ENCODE results near the gene APPBP2.
"Not testable (repeated sequence)": the region's sequence is repeated elsewhere in the genome, so short reads cannot be mapped to it uniquely, and the experiment has no call there.

Gene APPBP2

GRCh38 chr17:60559995-60560859 lies 34.2 kb upstream of the APPBP2 start:
- TF ChIP-seq, protein P1, sequence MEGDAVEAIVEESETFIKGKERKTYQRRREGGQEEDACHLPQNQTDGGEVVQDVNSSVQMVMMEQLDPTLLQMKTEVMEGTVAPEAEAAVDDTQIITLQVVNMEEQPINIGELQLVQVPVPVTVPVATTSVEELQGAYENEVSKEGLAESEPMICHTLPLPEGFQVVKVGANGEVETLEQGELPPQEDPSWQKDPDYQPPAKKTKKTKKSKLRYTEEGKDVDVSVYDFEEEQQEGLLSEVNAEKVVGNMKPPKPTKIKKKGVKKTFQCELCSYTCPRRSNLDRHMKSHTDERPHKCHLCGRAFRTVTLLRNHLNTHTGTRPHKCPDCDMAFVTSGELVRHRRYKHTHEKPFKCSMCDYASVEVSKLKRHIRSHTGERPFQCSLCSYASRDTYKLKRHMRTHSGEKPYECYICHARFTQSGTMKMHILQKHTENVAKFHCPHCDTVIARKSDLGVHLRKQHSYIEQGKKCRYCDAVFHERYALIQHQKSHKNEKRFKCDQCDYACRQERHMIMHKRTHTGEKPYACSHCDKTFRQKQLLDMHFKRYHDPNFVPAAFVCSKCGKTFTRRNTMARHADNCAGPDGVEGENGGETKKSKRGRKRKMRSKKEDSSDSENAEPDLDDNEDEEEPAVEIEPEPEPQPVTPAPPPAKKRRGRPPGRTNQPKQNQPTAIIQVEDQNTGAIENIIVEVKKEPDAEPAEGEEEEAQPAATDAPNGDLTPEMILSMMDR (IDR thresholded peaks at IDR 0.05; ENCODE audit: low read depth, low read length): no peak
- DNase-seq (ENCODE audit: extremely low read depth, low read depth): no peak

- TF ChIP-seq, protein P1 (IDR thresholded peaks at IDR 0.05; ENCODE audit: low read depth, low read length): no peak
Observed at GRCh38 chr17:60559659-60559994, 33.6 kb upstream of the APPBP2 start.

GRCh38 chr17:60557805-60558204 lies 31.8 kb upstream of the APPBP2 start:
- TF ChIP-seq, protein P1 (IDR thresholded peaks at IDR 0.05; ENCODE audit: low read depth, low read length): no peak
- no peak for DNase-seq (ENCODE audit: extremely low read depth, low read depth)

More at GRCh38 chr17:60559659-60559994, 33.6 kb upstream of the APPBP2 start:
- no peak for DNase-seq (ENCODE audit: extremely low read depth, low read depth)

- no peak for DNase-seq (ENCODE audit: extremely low read depth, low read depth)
- TF ChIP-seq, protein P1 (IDR thresholded peaks at IDR 0.05; ENCODE audit: low read depth, low read length): no peak
Observed at GRCh38 chr17:60555786-60556185, 29.7 kb upstream of the APPBP2 start.

- DNase-seq (ENCODE audit: extremely low read depth, low read depth): peak; percentile 97
- TF ChIP-seq, protein P1 (IDR thresholded peaks at IDR 0.05; ENCODE audit: low read depth, low read length): no peak
Observed at GRCh38 chr17:60554377-60554788, 28.3 kb upstream of the APPBP2 start.

DNA sequence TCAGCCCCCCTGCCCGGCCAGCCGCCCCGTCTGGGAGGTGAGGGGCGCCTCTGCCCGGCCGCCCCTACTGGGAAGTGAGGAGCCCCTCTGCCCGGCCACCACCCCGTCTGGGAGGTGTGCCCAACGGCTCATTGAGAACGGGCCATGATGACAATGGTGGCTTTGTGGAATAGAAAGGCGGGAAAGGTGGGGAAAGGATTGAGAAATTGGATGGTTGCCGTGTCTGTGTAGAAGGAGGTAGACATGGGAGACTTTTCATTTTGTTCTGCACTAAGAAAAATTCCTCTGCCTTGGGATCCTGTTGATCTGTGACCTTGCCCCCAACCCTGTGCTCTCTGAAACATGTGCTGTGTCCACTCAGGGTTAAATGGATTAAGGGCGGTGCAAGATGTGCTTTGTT lies 26.2 kb upstream of the APPBP2 start:
- not testable (repeated sequence) for DNase-seq (ENCODE audit: extremely low read depth, low read depth)

GRCh38 chr17:60548990-60549389 lies 22.9 kb upstream of the APPBP2 start:
- TF ChIP-seq, protein P1 (IDR thresholded peaks at IDR 0.05; ENCODE audit: low read depth, low read length): no peak
- DNase-seq (ENCODE audit: extremely low read depth, low read depth): no peak

All from AG09319 (cell line).